ENCODE results near the gene CCDC148.

CCDC148 gene

GRCh38 chr2:158456309-158457066, at the start of gene CCDC148, which contains the start of gene PKP4:
Gene CCDC148, minus strand, starts transcription at chr2:158456753. Its CDS starts 314 bp downstream, at chr2:158456439.
Gene PKP4, plus strand, starts transcription at chr2:158456952. Its CDS starts 76,233 bp downstream, at chr2:158533185.
- DNase-seq (ENCODE audit: low spot score), result peak; percentile 87

- no peak for DNase-seq (ENCODE audit: low spot score)
Observed at GRCh38 chr2:158505448-158505934, 48.9 kb upstream of the CCDC148 start.

- no peak for DNase-seq (ENCODE audit: low spot score)
Observed at GRCh38 chr2:158504088-158504487, 47.5 kb upstream of the CCDC148 start.

- DNase-seq (ENCODE audit: low spot score), result no peak
Observed at GRCh38 chr2:158502974-158503373, 46.4 kb upstream of the CCDC148 start.

- no peak for DNase-seq (ENCODE audit: low spot score)
Observed at GRCh38 chr2:158501301-158501700, 44.7 kb upstream of the CCDC148 start.

GRCh38 chr2:158500333-158500732, 43.8 kb upstream of the CCDC148 start:
- no peak for DNase-seq (ENCODE audit: low spot score)

GRCh38 chr2:158499383-158499782, 42.8 kb upstream of the CCDC148 start:
- DNase-seq (ENCODE audit: low spot score), result no peak

GRCh38 chr2:158498749-158499136, 42.2 kb upstream of the CCDC148 start:
- no peak for DNase-seq (ENCODE audit: low spot score)

GRCh38 chr2:158498043-158498748, 41.6 kb upstream of the CCDC148 start:
- DNase-seq (ENCODE audit: low spot score), result no peak

GRCh38 chr2:158497486-158497885, 40.9 kb upstream of the CCDC148 start:
- DNase-seq (ENCODE audit: low spot score), result no peak

GRCh38 chr2:158496986-158497385, 40.4 kb upstream of the CCDC148 start:
- DNase-seq (ENCODE audit: low spot score), result no peak

GRCh38 chr2:158495175-158495574, 38.6 kb upstream of the CCDC148 start:
- DNase-seq (ENCODE audit: low spot score), result no peak

GRCh38 chr2:158493458-158493857, 36.9 kb upstream of the CCDC148 start:
- DNase-seq (ENCODE audit: low spot score), result no peak

GRCh38 chr2:158491072-158491471, 34.5 kb upstream of the CCDC148 start:
- DNase-seq (ENCODE audit: low spot score), result no peak

- DNase-seq (ENCODE audit: low spot score), result no peak
Observed at GRCh38 chr2:158489366-158490112, 33.0 kb upstream of the CCDC148 start.

- no peak for DNase-seq (ENCODE audit: low spot score)
Observed at GRCh38 chr2:158488442-158489216, 32.1 kb upstream of the CCDC148 start.

- DNase-seq (ENCODE audit: low spot score), result no peak
Observed at GRCh38 chr2:158487419-158487818, 30.9 kb upstream of the CCDC148 start.

- no peak for DNase-seq (ENCODE audit: low spot score)
Observed at GRCh38 chr2:158486970-158487325, 30.4 kb upstream of the CCDC148 start.

GRCh38 chr2:158486150-158486969, 29.8 kb upstream of the CCDC148 start:
- DNase-seq (ENCODE audit: low spot score), result no peak

GRCh38 chr2:158484892-158485556, 28.5 kb upstream of the CCDC148 start:
- DNase-seq (ENCODE audit: low spot score), result no peak

Measured in CD4-positive, alpha-beta T cell treated with Interleukin-6 at 100 ng/mL for 8 hours (primary cell).